HEK293 (cell line): ENCODE data around the gene NPY4R.
"Not testable (repeated sequence)": the region's sequence is repeated elsewhere in the genome, so short reads cannot be mapped to it uniquely, and the experiment has no call there.

Experiments used
- CTCF ChIP-seq: fragments of 450-650 bp; formaldehyde crosslinking; IDR thresholded peaks from 2 replicates; pipeline ENCODE4 v1.5.1; 2016; ENCODE audit warnings: missing biosample characterization, missing genetic modification characterization
- SP2 ChIP-seq: fragments of 450-650 bp; formaldehyde crosslinking; IDR thresholded peaks from 2 replicates; pipeline ENCODE4 v1.5.1; 2016; ENCODE audit warnings: missing biosample characterization, missing genetic modification characterization
- ZBTB17 ChIP-seq: fragments of 450-650 bp; formaldehyde crosslinking; IDR thresholded peaks from 2 replicates; pipeline ENCODE4 v1.5.1; 2016; ENCODE audit warnings: missing biosample characterization, missing genetic modification characterization
- ZNF121 ChIP-seq: fragments of 450-650 bp; formaldehyde crosslinking; IDR thresholded peaks from 2 replicates; pipeline ENCODE4 v1.5.1; 2016; ENCODE audit warnings: missing biosample characterization, missing genetic modification characterization
- ZNF23 ChIP-seq: fragments of 450-650 bp; formaldehyde crosslinking; IDR thresholded peaks from 2 replicates; pipeline ENCODE4 v1.5.1; 2016; ENCODE audit warnings: missing biosample characterization, missing genetic modification characterization, borderline replicate concordance
- ZNF280D ChIP-seq: fragments of 450-650 bp; formaldehyde crosslinking; IDR thresholded peaks from 2 replicates; pipeline ENCODE4 v1.5.1; 2016; ENCODE audit warnings: missing biosample characterization, missing genetic modification characterization
- ZNF292 ChIP-seq: fragments of 450-650 bp; formaldehyde crosslinking; IDR thresholded peaks from 2 replicates; pipeline ENCODE4 v1.5.1; 2016; ENCODE audit warnings: low read depth, missing biosample characterization, missing genetic modification characterization, borderline replicate concordance
- ZNF350 ChIP-seq: fragments of 450-650 bp; formaldehyde crosslinking; IDR thresholded peaks from 2 replicates; pipeline ENCODE4 v1.5.0; 2017; ENCODE audit warnings: missing biosample characterization, mild to moderate bottlenecking, missing genetic modification characterization
- ZNF433 ChIP-seq: fragments of 450-650 bp; formaldehyde crosslinking; IDR thresholded peaks from 2 replicates; pipeline ENCODE4 v1.5.1; 2016; ENCODE audit warnings: missing biosample characterization, missing genetic modification characterization, low read depth

GRCh38 chr10:46455992-46456391, 9.8 kb downstream of the NPY4R start:
- not testable (repeated sequence) for TF ChIP-seq ZNF433; ZNF350 (tag by site-specific recombination); ZNF121 (tag by site-specific recombination); ZBTB17 (tag by site-specific recombination); CTCF (tag by site-specific recombination); ZNF23; SP2; ZNF292 (tag by site-specific recombination); ZNF280D (tag by site-specific recombination)
